Measurements from ENCODE around the gene WWOX. TPM values are rescaled to one million over a fixed set of nuclear protein-coding genes. Genes with fewer than 3 reads are reported as not detected.

The WWOX gene
- total and polyA plus RNA-seq, 2 of the 8 experiments (the other 6 are each of a cell fraction or from before 2014, with no cell fraction given), result 5.4 to 16.7 TPM

DNA sequence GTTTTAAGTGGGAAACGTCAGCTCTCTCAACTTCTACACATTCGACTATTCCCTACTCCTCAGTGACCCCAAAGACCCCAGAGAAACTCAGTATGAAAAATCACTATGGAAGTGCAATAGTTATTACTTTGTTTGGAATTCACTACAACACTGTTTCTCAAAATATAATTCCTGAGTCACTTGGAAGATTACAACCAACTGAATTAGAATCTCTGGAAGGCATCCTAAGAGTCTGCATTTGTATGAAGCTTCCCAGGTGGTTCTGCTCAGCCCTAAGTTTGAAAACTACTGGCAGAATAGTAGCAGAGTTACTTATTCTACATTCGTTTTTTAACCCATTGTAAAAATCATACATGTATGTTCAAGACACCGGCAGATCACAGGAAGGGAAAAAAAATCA is 975.5 kb downstream of the WWOX start (continued):
- TF ChIP-seq PHF8 (conservative IDR thresholded peaks at IDR 0.05; ENCODE audit: low read depth, low read length) (no peak), GTF2F1 (IDR thresholded peaks at IDR 0.05; ENCODE audit: borderline replicate concordance, low read depth, low read length) (no peak)

All from H1 (cell line).